CD4-positive, alpha-beta T cell treated with Interleukin-6 at 100 ng/mL for 8 hours (primary cell): ENCODE measurements around the gene RBMY1E.
"Not testable (repeated sequence)": the region's sequence is repeated elsewhere in the genome, so short reads cannot be mapped to it uniquely, and the experiment has no call there.

Experiments used
- DNase-seq: peaks from one replicate; pipeline ENCODE4 v3.0.0-alpha.2; 2020; ENCODE audit warnings: mixed read lengths, low spot score

RBMY1E gene

GRCh38 chrY:21917932-21918331 lies at the start of gene RBMY1E:
TSS of gene RBMY1E (minus strand) at chrY:21918032. CDS start at chrY:21916054, 1,978 bp downstream.
- not testable (repeated sequence) for DNase-seq

DNA sequence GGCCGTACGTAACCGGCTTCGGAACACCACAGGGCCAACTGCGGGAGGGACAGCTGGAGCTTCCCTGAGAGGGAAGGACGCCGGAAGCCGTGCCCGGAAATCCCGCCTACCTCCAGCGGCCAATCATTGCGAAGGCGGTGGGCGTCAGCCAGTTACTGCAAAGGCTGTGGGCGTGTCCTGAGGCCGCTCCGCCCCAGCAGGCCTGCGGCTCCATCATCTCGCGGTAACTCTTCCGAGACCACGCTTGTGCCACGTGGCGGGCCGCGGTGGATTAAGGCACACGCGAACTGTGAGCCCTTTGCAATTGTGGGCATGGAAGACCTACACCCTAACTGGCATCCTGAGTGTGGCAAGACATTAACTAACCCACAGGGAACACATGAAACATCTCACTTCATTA lies 23.4 kb downstream of the RBMY1E start, which contains the start of gene RBMY1D:
Gene RBMY1D, minus strand, starts transcription at position 101 of the 400 bp plus-strand sequence. CDS start 2,013 bp downstream, outside the sequence.
- DNase-seq: not testable (repeated sequence)

DNA sequence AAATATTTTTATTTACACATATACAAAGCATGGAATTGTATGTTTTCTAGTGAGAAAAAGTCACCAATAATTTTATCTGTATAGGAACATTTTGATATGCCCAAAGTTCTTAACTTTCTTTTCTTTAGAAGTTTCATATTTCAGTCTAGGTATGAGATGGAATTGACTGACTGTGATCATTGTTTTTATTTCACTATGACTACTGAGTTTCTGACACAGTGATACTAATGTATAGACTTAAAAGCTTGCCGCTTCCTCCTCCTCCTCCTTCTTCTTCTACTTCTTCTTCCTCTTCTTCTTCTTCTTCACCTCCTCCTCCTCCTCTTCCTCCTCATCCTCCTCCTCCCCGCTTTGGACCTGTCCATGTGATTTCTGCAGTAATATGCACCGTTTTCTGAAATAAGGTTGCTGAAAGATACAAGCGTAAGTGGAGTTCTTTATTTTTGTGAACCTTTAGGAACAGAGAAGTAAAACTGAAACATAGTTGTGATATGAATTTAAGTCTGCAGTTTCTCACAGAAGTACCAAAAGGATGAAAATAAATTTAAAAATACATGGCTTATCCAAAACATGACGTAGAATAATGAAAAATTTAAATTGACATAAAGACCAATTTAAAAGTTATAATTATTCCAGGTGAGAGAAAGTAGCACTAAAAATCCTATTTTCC lies 48.3 kb downstream of the RBMY1E start:
- DNase-seq: not testable (repeated sequence)
